HG02884 (cell line): Measurements from ENCODE around the gene TROAP.
"Not testable (repeated sequence)": the region's sequence is repeated elsewhere in the genome, so short reads cannot be mapped to it uniquely, and the experiment has no call there.

Experiments used
- ATAC-seq: cut with Tn5 transposase; IDR thresholded peaks from one replicate; pipeline ENCODE4 v1.9.1; 2021; ENCODE audit warnings: mild to moderate bottlenecking, moderate library complexity; ENCODE audit not compliant: unreplicated experiment

TROAP gene

DNA sequence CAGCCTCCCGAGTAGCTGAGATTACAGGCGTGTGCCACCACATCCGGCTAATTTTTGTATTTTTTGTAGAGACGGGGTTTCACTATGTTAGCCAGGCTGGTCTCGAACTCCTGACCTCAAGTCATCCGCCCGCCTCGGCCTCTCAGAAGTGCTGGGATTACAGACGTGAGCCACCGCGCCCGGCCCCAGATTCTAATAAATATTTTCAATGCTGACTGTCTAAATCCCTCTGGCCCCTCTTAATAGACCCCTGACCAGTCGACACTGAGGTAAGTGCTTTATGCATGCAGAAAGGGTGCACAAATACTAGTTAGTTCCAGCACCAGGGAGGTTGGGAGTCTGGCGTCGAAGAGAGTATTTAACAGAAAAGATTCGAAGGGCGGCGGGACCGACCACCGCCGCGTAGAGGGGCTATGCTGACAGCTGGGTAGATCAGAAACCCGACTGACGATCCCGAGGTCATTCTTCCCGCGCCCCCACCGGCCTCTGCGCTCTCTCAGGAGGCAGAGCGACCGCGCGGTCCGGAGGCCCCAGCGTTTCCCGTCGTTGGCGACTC, 43.1 kb downstream of the TROAP start:
- no peak for ATAC-seq

DNA sequence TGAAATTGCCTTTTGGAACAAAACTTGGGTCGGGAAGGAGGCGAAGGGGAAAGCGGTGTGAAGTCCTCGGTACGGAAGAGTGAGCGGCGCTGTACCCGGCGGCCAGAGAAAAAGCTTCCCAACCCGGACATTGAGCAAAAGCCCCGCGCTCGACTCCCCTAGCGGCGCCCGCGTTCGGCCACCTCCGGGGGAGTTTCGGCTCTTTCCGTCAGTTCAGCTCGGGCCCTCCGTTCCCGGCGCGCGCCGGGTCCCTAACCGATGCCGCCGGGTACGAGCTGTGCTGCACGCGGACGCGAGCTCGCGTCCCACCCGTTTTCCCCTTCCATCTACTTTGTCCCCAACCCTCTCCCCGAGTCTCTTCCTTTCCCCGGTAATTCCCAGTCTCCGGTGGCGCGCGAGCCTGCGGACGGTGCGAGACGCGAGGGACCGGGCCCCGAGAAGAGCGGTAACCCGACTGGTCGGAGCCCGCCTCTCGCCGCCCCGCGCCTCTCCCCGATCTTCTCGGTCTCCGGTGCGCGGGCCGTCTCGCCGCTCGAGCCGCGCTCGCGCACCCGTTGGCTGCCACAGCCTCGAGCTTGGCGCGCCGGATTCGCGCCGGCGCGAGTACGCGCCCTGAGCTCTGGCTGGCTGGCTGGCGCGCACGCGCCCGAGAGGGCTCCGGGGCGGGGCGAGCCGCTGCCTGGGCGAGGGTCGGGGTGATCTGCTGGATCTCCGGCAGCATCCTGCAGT, 43.8 kb downstream of the TROAP start:
- ATAC-seq, result peak; percentile 49

DNA sequence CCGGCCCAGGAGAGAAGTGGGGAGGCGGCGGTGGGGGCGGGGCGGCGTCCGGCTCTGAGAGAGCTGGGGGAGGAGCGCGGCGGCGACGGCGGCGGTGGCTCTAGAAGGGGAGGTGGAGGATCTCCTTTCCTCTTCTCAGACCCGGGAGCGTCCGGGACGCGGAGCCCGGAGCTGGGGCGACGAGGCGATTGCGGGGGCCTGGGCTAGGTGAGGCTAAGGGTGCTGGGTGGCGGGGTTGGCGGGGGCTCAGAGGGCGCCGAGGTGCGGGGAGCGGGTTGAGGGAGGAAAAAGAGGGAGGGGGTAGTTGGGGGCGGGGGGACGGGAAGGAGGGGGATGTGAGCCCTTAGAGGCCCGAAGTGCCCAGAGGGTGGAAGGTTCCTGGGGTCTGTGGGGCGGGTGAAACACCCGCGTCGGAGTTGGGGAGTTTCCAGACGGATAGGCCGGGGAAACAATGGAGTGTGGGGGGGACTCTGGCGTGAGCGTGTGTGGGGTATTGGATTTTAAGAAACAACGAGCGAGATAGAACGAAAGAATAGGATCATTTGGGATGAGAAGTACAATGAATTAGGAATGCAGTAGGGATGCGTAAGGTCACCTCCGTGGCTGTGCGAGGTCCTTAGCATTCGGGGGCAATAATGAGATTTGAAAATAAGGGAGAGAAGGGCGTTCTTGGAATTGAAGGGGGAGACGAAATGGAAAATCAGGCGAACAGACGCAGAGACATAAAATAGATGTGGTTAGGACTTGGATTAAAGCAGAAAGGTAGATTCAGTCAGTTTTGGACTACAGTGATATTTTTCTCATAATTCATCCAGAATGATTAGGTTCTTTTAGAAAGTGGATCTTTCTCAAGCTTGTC, 44.6 kb downstream of the TROAP start, which contains the start of gene SPATS2:
SPATS2 (plus strand) TSS at position 82 of the 859 bp plus-strand sequence. CDS start 93,551 bp downstream, outside the sequence.
- no peak for ATAC-seq

DNA sequence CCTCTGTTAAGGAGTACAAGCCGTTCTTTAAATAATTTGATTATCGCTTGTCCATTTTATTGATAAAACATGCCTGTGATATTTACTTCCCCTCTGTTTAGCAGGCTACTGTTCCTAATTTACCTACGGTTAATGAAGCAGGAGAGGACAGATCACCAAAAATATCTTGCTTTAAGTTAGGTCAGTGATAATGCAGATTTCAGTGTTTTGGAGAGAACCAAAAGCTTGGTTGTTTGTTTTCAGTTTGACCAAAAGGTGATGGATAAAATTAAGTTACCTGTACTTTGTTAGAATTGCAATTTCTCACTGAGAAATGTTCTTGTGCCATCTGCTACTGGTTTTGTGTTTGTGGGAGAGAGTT, 45.2 kb downstream of the TROAP start:
- ATAC-seq, result no peak

DNA sequence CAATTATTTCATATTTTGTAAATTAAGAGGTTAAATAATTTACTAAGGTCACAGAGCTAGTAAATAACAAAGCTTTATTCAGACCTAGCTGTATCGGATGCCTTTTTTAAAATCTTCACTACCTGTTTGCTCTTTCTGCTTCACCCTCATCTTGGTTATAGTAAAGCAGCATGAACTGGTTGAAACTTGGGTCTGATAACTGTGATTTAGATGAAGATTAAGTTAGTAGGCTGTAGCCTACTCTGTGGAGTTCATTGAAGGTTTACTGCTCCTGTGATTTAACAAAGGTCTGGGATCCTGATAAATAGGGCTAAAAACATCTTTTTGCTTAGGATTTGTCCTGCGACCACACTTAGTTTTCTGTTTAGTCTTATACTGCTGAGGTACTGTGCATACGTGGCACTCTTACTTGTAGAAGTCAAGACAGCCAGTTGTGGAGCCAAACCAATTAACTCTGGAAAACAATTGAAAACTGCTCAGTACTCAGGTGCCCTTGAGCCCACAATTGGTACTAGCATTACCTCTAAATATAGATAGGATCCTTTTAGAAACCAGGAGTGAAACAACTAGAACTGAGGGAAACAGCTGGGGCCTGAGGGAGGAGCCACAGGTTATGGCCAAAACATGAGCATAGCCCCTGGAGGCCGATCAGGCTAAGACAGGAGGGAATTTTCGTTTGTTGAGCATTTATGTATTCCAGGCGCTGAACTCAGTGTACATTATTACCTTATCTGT, 46.5 kb downstream of the TROAP start:
- ATAC-seq, result peak; percentile 44

DNA sequence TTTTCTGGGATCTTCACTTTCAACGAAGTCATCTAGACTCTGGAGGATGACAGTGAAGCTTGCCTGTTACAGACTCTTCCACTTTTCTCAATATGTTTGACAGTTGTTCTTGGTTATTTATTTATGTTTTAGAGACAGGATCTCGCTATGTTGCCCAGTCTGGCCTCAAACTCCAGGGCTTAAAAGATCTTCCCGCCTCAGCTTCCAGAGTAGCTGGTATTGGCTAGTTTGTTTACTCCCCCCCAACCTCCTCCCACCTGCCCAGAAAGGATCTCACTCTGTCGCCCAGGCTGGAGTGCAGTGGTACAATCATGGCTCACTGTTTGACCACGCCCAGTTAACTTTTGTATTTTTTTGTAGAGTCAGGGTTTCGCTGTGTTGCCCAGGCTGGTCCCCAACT, 47.5 kb downstream of the TROAP start:
- ATAC-seq, result no peak

DNA sequence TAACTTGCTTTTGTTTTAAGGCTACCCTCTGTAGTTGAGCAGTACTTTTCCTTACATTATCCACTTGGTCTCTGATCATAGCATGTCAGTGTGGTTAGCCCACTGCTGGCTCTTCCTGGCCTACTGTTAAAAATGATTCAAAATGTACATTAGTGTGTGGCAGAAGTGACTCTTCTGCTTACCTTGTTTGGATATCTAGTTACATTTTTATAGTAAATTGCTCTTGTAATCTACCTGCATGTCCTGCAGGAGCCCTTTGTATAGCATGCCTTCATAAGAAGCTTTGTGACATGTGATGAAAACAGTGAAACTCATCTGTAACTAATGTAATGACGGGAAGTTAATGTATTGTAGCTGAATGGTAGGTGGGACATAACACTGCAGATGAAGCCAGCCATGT, 52.4 kb downstream of the TROAP start:
- ATAC-seq, result no peak

DNA sequence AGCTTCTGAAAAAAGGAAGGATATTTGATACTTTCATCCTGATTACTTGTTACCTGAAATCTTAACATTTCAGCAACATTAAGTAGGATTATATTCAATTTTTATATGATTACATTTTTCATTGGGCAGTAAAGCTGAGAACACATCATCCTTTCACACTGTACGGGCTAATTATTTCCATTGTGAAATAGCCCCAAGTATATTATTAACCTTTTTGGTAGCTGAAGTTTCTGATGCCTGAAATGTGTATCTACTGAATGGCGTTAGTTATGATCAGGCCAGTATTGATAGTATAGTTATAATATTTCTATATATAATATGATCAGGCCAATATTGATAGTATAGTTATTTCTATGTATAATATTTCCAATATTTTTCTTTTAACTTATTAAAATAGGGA, 54.3 kb downstream of the TROAP start:
- no peak for ATAC-seq

DNA sequence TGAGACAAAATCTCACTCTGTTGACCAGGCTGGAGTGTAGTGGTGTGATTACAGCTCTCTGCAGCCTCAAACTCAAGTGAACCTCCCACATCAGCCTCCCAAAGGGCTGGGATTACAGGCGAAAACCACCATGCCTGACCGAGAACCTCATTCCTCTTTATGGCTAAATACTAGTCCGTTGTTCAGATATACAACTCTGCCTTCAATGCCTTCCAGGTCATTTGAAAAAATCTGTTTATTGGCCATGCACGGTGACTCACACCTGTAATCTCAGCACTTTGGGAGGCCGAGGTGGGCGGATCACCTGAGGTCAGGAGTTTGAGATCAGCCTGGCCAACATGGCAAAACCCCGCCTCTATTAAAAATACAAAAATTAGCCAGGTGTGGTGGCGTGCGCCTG, 57.1 kb downstream of the TROAP start:
- not testable (repeated sequence) for ATAC-seq
